GM20000 (cell line): Measurements from ENCODE around the gene WIPI1.
A peak's percentile ranks its signal among the peaks of the same experiment; 100 is the strongest.
"Not testable (repeated sequence)": the region's sequence is repeated elsewhere in the genome, so short reads cannot be mapped to it uniquely, and the experiment has no call there.

Experiments used
- DNase-seq: peaks from one replicate; pipeline ENCODE4 v3.0.0; 2012; ENCODE audit warnings: low spot score
- CTCF ChIP-seq: IDR thresholded peaks from 2 replicates; pipeline ENCODE4 v1.5.1; 2012; ENCODE audit warnings: mild to moderate bottlenecking, control low read depth; ENCODE audit errors: extremely low read depth, missing control alignments

WIPI1 gene

GRCh38 chr17:68457168-68457538 is at the start of gene WIPI1:
Gene WIPI1, minus strand, starts transcription at chr17:68457496. Its CDS starts 75 bp downstream, at chr17:68457421.
- DNase-seq, result no peak

GRCh38 chr17:68505951-68506350 is 48.7 kb upstream of the WIPI1 start:
- no peak for DNase-seq
- TF ChIP-seq CTCF, result no peak

More at GRCh38 chr17:68457168-68457538, at the start of gene WIPI1:
- no peak for TF ChIP-seq CTCF

- no peak for TF ChIP-seq CTCF
- no peak for DNase-seq
These were observed 43.8 kb upstream of the WIPI1 start for GRCh38 chr17:68501074-68501473.

GRCh38 chr17:68499587-68499986 is 42.3 kb upstream of the WIPI1 start:
- DNase-seq, result no peak
- no peak for TF ChIP-seq CTCF

- DNase-seq, result no peak
- TF ChIP-seq CTCF, result no peak
These were observed 41.4 kb upstream of the WIPI1 start for GRCh38 chr17:68498479-68499326.

- TF ChIP-seq CTCF, result no peak
- DNase-seq, result peak; percentile 85
These were observed 40.6 kb upstream of the WIPI1 start for GRCh38 chr17:68497885-68498319.

- DNase-seq, result no peak
- TF ChIP-seq CTCF, result no peak
These were observed 37.8 kb upstream of the WIPI1 start for GRCh38 chr17:68495081-68495480.

GRCh38 chr17:68492394-68493054 is 35.2 kb upstream of the WIPI1 start:
- not testable (repeated sequence) for DNase-seq
